ENCODE results near the gene OR9G4. TPM values are rescaled to one million over a fixed set of nuclear protein-coding genes. Genes with fewer than 3 reads are reported as not detected.

OR9G4 gene
- total RNA-seq, 1 experiment from 2014 or later = not detected

Other genes with a start within 250 kb of the OR9G4 start
- gene OR5M11, start 205.4 kb downstream of the OR9G4 start, total RNA-seq (2014; rRNA removed; shearing (Covaris generic)) = not detected in 2 replicates
- gene OR5M10, start 171.0 kb downstream of the OR9G4 start, total RNA-seq (2014; rRNA removed; shearing (Covaris generic)) = not detected in 2 replicates
- gene OR5M1, start 133.8 kb downstream of the OR9G4 start, total RNA-seq (2014; rRNA removed; shearing (Covaris generic)) = not detected in 2 replicates
- gene OR5AP2, start 106.3 kb downstream of the OR9G4 start, total RNA-seq (2014; rRNA removed; shearing (Covaris generic)) = not detected in 2 replicates
- not detected in 2 replicates for gene OR5AR1, start 85.0 kb downstream of the OR9G4 start, total RNA-seq (2014; rRNA removed; shearing (Covaris generic))
- gene OR9G1, start 49.6 kb downstream of the OR9G4 start, total RNA-seq (2014; rRNA removed; shearing (Covaris generic)) = not detected in 2 replicates
- not detected in 2 replicates for gene OR5AK2, start 240.2 kb upstream of the OR9G4 start, total RNA-seq (2014; rRNA removed; shearing (Covaris generic))